OCI-LY7 (cell line): ENCODE data around the gene FKBP2.

Source experiments
- CTCF ChIP-seq: fragments of 200-600 bp; sonication (generic); conservative IDR thresholded peaks from 2 replicates; pipeline ENCODE4 v1.5.1; 2014; ENCODE audit warnings: mild to moderate bottlenecking, antibody characterized with exemption, low read length, moderate library complexity, mixed read lengths
- EZH2phosphoT487 ChIP-seq: fragments of 200-600 bp; sonication (generic); IDR thresholded peaks from 2 replicates; pipeline ENCODE4 v1.6.1; 2018; ENCODE audit warnings: low read depth, borderline replicate concordance, mild to moderate bottlenecking, mixed run types, antibody characterized with exemption, low read length, moderate library complexity, mixed read lengths

GRCh38 chr11:64224151-64224890, 16.6 kb upstream of the FKBP2 start:
- TF ChIP-seq CTCF: no peak
- no peak for TF ChIP-seq EZH2phosphoT487
